HG03139 (cell line): Measurements from ENCODE around the gene OR6Y1.

Experiments
- ATAC-seq: cut with Tn5 transposase; IDR thresholded peaks from one replicate; pipeline ENCODE4 v1.9.1; 2021; ENCODE audit not compliant: unreplicated experiment

Gene OR6Y1

DNA sequence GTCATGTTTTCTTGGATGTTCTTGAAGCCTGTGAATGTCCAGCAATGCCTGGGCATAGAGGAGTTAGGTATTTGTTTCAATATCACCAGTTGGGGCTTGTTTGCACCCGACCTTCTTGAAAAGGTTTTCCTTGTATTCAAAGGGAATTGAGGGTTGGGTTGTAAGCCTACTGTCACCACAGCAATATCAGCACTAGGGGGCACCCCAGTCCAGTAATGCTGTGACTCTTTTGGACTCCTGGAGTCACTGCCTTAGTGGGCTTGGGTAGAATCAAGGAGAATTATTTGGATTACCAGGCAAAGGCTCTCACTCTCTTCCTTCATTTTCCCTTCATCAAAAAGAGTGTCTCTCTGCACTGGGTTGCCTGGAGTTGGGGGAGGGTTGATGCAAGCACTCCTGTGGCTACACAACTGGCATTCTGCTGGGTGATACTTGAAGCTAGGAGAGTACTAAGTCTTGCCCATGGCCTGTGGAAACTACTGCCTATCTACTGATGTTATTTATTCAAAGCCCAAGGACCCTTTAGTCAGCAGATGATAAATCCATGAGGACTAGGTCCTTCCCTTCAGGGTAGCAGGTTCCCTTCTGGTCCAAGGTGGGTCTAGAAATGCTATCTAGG is 47.7 kb downstream of the OR6Y1 start:
- no peak for ATAC-seq

DNA sequence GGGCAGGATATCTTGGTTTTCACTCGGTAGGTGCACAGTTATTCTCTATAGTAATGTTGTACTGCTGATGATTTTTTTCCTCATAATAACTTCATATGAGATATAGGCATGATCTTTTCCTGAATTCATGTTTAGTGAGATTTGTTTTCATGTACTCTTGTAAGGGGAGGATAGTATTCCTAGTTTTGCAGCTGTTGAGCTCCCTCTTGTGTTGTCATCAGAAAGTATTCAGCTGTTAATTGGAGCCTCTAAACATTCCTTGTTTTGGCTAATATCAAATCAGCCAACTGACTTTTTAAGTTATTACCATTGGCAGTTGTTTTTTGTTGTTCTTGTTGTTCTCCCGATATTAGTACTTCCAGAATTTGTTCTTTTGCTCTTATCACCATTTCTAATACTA is 57.8 kb downstream of the OR6Y1 start:
- ATAC-seq, result no peak

DNA sequence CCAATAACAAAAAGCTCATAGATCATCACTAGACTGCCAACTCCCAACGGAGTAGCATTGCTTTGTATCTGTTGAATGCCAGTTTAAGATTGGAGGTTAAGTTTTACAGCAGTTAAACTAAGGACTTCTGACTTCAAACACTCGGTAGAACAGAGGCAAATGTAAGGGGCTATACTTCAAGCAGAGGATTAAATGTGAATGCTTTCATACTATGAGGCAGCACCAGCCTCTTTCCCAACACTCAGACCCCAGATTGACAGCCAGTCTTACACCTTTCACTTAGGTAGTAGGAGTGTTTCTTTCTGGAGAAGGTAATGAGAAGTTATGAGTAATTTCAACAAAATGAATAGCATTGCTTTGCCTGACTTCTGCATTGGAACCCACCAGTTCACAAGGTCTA is 59.4 kb downstream of the OR6Y1 start:
- no peak for ATAC-seq
